ENCODE results near the gene QKI.

- TF ChIP-seq CTCF (IDR thresholded peaks at IDR 0.05; ENCODE audit: low read length) (no peak), EZH2phosphoT487 (IDR thresholded peaks at IDR 0.05; ENCODE audit: low read length) (no peak), EZH2 (optimal IDR thresholded peaks at IDR 0.05; ENCODE audit: low read depth, low read length) (no peak)
Observed at GRCh38 chr6:163616452-163616851, 201.9 kb downstream of the QKI start.

Data from MM.1S (cell line).